HCT116 (cell line): ENCODE results near the gene ARHGAP10.

Experiments
- ATF3 ChIP-seq: IDR thresholded peaks from 2 replicates; pipeline ENCODE4 v1.6.1; 2012
- EGR1 ChIP-seq: IDR thresholded peaks from 2 replicates; pipeline ENCODE4 v1.6.1; 2012; ENCODE audit warnings: low read depth
- EZH2phosphoT487 ChIP-seq: fragments of 200-600 bp; IDR thresholded peaks from 2 replicates; pipeline ENCODE4 v1.6.1; 2018; ENCODE audit warnings: antibody characterized with exemption, borderline replicate concordance
- JUND ChIP-seq: IDR thresholded peaks from 2 replicates; pipeline ENCODE4 v1.6.1; 2012
- POLR2A ChIP-seq: IDR thresholded peaks from 2 replicates; pipeline ENCODE4 v1.7.0; 2011; ENCODE audit warnings: borderline replicate concordance; ENCODE audit not compliant: insufficient read depth, insufficient read length; ENCODE audit errors: extremely low read depth
- POLR2AphosphoS5 ChIP-seq: IDR thresholded peaks from 2 replicates; pipeline ENCODE4 v1.6.1; 2011; ENCODE audit warnings: mild to moderate bottlenecking, low read depth, low read length, moderate library complexity
- SIN3A ChIP-seq: IDR thresholded peaks from 2 replicates; pipeline ENCODE4 v1.6.1; 2012; ENCODE audit warnings: low read depth
- YY1 ChIP-seq: IDR thresholded peaks from 2 replicates; pipeline ENCODE4 v1.6.1; 2011; ENCODE audit warnings: low read length, low read depth, moderate library complexity, mild to moderate bottlenecking; ENCODE audit not compliant: insufficient replicate concordance; ENCODE audit errors: extremely low read depth
- TF ChIP-seq, protein P1 (sequence below), 3 experiments: fragments of 200-600 bp in 1 of 3; sonication (generic) in 1 of 3; IDR thresholded peaks in 2 of 3; conservative IDR thresholded peaks in 1 of 3; 2 replicates each; pipeline ENCODE4 v1.5.1; 2012 to 2017; ENCODE audit warnings: low read depth in 2 of 3, low read length in 2 of 3, antibody characterized with exemption in 1 of 3, borderline replicate concordance in 1 of 3, control low read depth in 1 of 3, mild to moderate bottlenecking in 1 of 3, mixed read lengths in 1 of 3, mixed run types in 1 of 3, moderate library complexity in 1 of 3; ENCODE audit not compliant: insufficient read depth in 1 of 3

GRCh38 chr4:148015058-148015457 lies 283.2 kb downstream of the ARHGAP10 start:
- TF ChIP-seq, protein P1, sequence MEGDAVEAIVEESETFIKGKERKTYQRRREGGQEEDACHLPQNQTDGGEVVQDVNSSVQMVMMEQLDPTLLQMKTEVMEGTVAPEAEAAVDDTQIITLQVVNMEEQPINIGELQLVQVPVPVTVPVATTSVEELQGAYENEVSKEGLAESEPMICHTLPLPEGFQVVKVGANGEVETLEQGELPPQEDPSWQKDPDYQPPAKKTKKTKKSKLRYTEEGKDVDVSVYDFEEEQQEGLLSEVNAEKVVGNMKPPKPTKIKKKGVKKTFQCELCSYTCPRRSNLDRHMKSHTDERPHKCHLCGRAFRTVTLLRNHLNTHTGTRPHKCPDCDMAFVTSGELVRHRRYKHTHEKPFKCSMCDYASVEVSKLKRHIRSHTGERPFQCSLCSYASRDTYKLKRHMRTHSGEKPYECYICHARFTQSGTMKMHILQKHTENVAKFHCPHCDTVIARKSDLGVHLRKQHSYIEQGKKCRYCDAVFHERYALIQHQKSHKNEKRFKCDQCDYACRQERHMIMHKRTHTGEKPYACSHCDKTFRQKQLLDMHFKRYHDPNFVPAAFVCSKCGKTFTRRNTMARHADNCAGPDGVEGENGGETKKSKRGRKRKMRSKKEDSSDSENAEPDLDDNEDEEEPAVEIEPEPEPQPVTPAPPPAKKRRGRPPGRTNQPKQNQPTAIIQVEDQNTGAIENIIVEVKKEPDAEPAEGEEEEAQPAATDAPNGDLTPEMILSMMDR (IDR thresholded peaks at IDR 0.05 in 2 of 3, conservative IDR thresholded peaks at IDR 0.05 in 1 of 3; ENCODE audit: borderline replicate concordance in 1 of 3, insufficient read depth in 1 of 3, low read depth in 2 of 3, low read length in 2 of 3): no peak
- no peak for TF ChIP-seq ATF3
- no peak for TF ChIP-seq YY1
- TF ChIP-seq EGR1: no peak
- TF ChIP-seq SIN3A: no peak
- no peak for TF ChIP-seq POLR2A
- no peak for TF ChIP-seq JUND
- no peak for TF ChIP-seq EZH2phosphoT487
- TF ChIP-seq POLR2AphosphoS5: no peak
